ENCODE measurements around the gene CARM1.

The CARM1 gene

DNA sequence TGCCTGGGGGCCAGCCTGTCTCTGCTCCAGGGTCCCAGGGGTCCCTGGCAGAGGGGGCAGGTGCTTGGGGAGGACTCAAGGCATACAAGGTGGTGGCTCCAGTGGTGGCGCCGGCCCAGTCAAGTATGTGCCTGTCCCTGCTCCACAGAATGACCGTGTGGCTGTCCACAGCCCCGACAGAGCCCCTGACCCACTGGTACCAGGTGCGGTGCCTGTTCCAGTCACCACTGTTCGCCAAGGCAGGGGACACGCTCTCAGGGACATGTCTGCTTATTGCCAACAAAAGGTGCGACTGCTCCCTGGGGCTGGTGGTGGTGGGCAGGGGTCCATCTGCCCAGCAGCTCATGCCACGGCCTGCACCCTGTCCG is 48.9 kb downstream of the CARM1 start:
- TF ChIP-seq, protein P1, sequence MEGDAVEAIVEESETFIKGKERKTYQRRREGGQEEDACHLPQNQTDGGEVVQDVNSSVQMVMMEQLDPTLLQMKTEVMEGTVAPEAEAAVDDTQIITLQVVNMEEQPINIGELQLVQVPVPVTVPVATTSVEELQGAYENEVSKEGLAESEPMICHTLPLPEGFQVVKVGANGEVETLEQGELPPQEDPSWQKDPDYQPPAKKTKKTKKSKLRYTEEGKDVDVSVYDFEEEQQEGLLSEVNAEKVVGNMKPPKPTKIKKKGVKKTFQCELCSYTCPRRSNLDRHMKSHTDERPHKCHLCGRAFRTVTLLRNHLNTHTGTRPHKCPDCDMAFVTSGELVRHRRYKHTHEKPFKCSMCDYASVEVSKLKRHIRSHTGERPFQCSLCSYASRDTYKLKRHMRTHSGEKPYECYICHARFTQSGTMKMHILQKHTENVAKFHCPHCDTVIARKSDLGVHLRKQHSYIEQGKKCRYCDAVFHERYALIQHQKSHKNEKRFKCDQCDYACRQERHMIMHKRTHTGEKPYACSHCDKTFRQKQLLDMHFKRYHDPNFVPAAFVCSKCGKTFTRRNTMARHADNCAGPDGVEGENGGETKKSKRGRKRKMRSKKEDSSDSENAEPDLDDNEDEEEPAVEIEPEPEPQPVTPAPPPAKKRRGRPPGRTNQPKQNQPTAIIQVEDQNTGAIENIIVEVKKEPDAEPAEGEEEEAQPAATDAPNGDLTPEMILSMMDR (IDR thresholded peaks at IDR 0.05; ENCODE audit: low read depth, low read length, missing control alignments): no peak
- no peak for DNase-seq
- no peaks in the 10 kb centered on the region for H3K27me3 ChIP-seq (replicated peaks)
- peaks cover 71% of the 10 kb centered on the region for H3K36me3 ChIP-seq (replicated peaks)
- H3K27ac ChIP-seq: no peak overlapping the region
- in situ Hi-C loops (cut with HindIII; ENCODE audit: low pct_ligation_motif_present, low sequenced_read_pairs): no loop called here
- no peak overlapping the region for H3K4me3 ChIP-seq (ENCODE audit: low read depth, low read length)

DNA sequence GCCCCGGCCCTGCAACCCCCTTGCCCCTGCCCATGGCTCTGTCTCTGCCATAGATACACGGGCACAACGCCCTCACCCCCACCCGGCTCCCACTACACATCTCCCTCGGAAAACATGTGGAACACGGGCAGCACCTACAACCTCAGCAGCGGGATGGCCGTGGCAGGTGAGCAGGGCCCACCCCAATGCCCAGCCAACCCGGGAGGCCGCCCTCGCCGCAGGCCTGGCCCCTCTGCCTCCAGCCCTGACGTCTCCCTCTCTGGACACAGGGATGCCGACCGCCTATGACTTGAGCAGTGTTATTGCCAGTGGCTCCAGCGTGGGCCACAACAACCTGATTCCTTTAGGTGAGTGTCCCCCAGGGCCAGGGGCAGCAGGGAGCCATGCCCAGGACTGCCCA is 49.4 kb downstream of the CARM1 start:
- in situ Hi-C loops (cut with HindIII; ENCODE audit: low pct_ligation_motif_present, low sequenced_read_pairs): no loop called here
- TF ChIP-seq, protein P1 (IDR thresholded peaks at IDR 0.05; ENCODE audit: low read depth, low read length, missing control alignments): no peak
- H3K27ac ChIP-seq: no peak overlapping the region
- H3K36me3 ChIP-seq (replicated peaks): peaks cover 73% of the 10 kb centered on the region
- no peaks in the 10 kb centered on the region for H3K27me3 ChIP-seq (replicated peaks)
- H3K4me3 ChIP-seq (ENCODE audit: low read depth, low read length): no peak overlapping the region
- no peak for DNase-seq

DNA sequence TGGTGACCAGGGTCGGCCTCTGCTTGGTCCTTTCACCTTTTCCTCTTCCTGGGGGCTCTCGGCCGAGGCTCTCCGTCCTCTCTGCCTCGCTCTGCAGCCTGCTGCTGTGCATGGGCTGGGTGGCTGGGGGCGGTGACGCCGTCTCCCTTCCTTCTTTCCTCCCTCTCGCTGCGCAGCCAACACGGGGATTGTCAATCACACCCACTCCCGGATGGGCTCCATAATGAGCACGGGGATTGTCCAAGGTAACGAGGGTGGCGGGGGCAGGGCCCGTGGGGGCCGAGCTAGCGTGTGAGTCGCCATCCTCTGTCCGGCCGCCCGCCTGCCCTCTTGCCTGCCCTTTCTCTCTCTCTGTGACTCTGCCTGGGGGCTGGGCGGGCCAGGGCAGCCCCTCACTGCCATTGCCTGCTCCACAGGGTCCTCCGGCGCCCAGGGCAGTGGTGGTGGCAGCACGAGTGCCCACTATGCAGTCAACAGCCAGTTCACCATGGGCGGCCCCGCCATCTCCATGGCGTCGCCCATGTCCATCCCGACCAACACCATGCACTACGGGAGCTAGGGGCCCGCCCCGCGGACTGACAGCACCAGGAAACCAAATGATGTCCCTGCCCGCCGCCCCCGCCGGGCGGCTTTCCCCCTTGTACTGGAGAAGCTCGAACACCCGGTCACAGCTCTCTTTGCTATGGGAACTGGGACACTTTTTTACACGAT is 50.0 kb downstream of the CARM1 start:
- Histone ChIP-seq H3K27me3 (replicated peaks) (no peaks in the 10 kb centered on the region), H3K36me3 (replicated peaks) (peaks cover 68% of the 10 kb centered on the region), H3K27ac (no peak overlapping the region), H3K4me3 (ENCODE audit: low read depth, low read length) (no peak overlapping the region)
- TF ChIP-seq, protein P1 (IDR thresholded peaks at IDR 0.05; ENCODE audit: low read depth, low read length, missing control alignments): no peak
- DNase-seq: no peak
- in situ Hi-C loops (cut with HindIII; ENCODE audit: low pct_ligation_motif_present, low sequenced_read_pairs): no loop called here

DNA sequence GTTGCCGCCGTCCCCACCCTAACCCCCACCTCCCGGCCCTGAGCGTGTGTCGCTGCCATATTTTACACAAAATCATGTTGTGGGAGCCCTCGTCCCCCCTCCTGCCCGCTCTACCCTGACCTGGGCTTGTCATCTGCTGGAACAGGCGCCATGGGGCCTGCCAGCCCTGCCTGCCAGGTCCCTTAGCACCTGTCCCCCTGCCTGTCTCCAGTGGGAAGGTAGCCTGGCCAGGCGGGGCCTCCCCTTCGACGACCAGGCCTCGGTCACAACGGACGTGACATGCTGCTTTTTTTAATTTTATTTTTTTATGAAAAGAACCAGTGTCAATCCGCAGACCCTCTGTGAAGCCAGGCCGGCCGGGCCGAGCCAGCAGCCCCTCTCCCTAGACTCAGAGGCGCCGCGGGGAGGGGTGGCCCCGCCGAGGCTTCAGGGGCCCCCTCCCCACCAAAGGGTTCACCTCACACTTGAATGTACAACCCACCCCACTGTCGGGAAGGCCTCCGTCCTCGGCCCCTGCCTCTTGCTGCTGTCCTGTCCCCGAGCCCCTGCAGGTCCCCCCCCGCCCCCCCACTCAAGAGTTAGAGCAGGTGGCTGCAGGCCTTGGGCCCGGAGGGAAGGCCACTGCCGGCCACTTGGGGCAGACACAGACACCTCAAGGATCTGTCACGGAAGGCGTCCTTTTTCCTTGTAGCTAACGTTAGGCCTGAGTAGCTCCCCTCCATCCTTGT is 50.7 kb downstream of the CARM1 start:
- no peak overlapping the region for H3K27ac ChIP-seq
- H3K36me3 ChIP-seq (replicated peaks): peaks cover 64% of the 10 kb centered on the region
- TF ChIP-seq, protein P1 (IDR thresholded peaks at IDR 0.05; ENCODE audit: low read depth, low read length, missing control alignments): peak; percentile 1
- H3K4me3 ChIP-seq (ENCODE audit: low read depth, low read length): no peak overlapping the region
- no peak for DNase-seq
- in situ Hi-C loops (cut with HindIII; ENCODE audit: low pct_ligation_motif_present, low sequenced_read_pairs): no loop called here
- no peaks in the 10 kb centered on the region for H3K27me3 ChIP-seq (replicated peaks)

DNA sequence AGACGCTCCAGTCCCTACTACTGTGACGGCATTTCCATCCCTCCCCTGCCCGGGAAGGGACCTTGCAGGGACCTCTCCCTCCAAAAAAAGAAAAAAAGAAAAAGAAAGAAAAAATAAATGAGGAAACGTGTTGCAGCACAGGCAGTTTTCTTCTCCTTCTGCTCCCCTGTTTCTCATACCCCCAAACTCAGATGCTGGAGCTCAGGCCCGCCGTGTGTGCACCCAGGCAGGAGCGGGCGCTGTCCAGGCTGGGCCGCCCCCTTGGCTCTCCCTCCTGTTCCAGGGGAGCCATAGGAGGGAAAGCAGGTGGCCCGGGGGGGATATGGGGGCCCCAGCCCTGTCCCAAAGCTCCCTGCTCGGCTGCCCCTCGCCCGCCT is 51.3 kb downstream of the CARM1 start:
- Histone ChIP-seq H3K27me3 (replicated peaks) (no peaks in the 10 kb centered on the region), H3K36me3 (replicated peaks) (peaks cover 64% of the 10 kb centered on the region), H3K4me3 (ENCODE audit: low read depth, low read length) (no peak overlapping the region), H3K27ac (no peak overlapping the region)
- TF ChIP-seq, protein P1 (IDR thresholded peaks at IDR 0.05; ENCODE audit: low read depth, low read length, missing control alignments): no peak
- DNase-seq: no peak
- in situ Hi-C loops (cut with HindIII; ENCODE audit: low pct_ligation_motif_present, low sequenced_read_pairs): no loop called here

Data from brain microvascular endothelial cell (primary cell).